CD1c-positive myeloid dendritic cell (primary cell): ENCODE measurements around the gene SLC6A9.

Experiments
- DNase-seq: peaks from one replicate; pipeline ENCODE4 v3.0.0-alpha.2; 2016; ENCODE audit errors: extremely low spot score

SLC6A9 gene

GRCh38 chr1:44048532-44049215 is 17.4 kb upstream of the SLC6A9 start:
- DNase-seq: no peak

DNA sequence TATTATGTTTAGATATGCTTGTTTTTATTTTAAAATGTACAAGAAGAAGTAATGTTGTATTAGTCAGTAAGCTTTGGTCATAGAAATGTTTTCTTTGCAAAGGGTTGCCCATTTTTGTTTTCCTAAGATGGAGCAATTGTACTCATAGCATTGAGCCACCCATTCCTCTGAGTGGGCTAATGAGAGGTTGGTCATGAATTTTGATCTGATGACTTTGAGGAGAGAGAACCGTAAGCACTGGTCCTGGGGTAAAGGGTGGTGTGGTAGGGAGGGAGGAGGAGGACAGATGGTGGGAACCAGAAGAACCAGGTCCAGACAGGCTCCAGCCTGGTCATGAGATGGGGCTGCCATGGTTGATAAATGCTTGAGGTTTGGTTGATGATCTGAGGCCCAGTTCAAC is 15.9 kb upstream of the SLC6A9 start:
- no peak for DNase-seq

- DNase-seq: no peak
Observed at GRCh38 chr1:44045064-44045463, 13.8 kb upstream of the SLC6A9 start.

GRCh38 chr1:44044071-44044801 is 13.0 kb upstream of the SLC6A9 start:
- DNase-seq: no peak

- DNase-seq: no peak
Observed at GRCh38 chr1:44043176-44044070, 12.2 kb upstream of the SLC6A9 start.

GRCh38 chr1:44040846-44041245 is 9.6 kb upstream of the SLC6A9 start:
- DNase-seq: no peak

DNA sequence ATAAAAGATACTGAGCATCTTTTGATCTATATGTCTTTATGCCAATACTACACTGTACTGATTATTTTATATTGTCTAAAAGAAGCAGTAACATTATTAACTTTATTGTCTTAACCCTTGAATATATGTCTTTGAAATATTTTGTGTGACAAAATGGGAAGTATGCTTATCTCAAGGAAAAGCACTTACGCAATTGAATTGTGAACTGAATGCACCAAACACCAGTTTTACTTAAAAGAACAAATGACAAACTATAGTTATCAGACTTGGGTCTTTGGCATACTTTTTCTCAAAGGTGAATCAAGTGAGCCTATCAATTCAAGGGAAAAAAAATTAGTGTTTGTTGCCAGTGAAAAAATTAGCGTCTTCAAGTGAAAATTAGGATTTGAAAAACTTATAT is 9.2 kb upstream of the SLC6A9 start:
- no peak for DNase-seq

GRCh38 chr1:44038876-44039657 is 7.8 kb upstream of the SLC6A9 start:
- no peak for DNase-seq

GRCh38 chr1:44037154-44037553 is 5.9 kb upstream of the SLC6A9 start:
- no peak for DNase-seq

- DNase-seq: peak; percentile 72
Observed at GRCh38 chr1:44036409-44037139, 5.3 kb upstream of the SLC6A9 start.

GRCh38 chr1:44035726-44036408 is 4.6 kb upstream of the SLC6A9 start:
- no peak for DNase-seq

GRCh38 chr1:44034976-44035716 is 3.9 kb upstream of the SLC6A9 start:
- no peak for DNase-seq

- no peak for DNase-seq
Observed at GRCh38 chr1:44034423-44034822, 3.2 kb upstream of the SLC6A9 start.

DNA sequence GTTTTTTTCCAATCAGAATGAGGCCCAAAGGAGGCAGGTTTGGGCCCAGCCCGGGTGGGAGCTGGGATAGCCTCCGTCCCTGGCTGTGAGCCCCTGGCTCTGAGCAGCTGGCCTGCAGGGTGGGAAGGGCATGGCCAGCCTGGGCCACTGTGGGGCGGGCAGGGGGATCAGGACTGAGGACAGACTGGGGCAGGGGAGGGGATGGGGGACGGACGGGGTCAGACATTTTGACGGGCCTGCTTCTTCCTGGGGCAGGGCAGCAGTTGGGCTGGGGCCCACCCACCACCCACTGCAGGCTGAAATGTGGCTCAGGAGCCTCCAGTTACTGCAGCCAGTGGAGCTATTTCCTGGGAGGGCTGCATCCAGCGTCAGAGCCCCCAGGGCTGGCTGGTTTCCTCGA is 2.5 kb upstream of the SLC6A9 start:
- no peak for DNase-seq

GRCh38 chr1:44033041-44033575 is 1.8 kb upstream of the SLC6A9 start:
- DNase-seq: no peak

DNA sequence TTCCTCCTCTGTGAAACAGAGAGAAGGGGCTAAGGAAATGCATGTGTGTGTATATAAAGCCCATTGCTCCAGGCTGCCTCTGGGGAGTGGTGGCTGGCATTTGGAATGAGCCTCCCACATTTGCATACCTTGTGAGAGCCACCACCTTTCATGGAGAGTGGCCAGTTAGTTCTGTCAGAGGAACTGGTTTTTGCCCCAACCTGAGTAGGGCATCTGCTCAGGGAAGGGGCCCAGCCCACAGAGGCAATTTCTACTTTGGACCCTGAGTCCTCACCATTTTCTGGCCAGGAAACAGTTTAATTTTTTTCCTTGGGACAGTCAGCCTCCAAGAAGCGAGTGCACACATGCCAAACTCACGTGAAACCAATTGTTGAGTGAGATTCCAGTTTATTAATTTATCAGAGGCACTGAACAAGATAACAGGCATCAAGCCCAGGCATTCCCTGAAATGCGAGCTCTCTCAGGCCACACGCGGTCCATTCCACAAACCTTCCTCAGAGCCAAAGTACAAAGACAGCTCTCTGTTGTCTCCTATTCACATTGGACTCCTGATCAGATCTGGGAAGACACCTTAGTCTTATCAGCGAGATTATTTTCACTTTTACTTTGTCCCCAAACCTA is 1.0 kb upstream of the SLC6A9 start:
- DNase-seq: no peak

DNA sequence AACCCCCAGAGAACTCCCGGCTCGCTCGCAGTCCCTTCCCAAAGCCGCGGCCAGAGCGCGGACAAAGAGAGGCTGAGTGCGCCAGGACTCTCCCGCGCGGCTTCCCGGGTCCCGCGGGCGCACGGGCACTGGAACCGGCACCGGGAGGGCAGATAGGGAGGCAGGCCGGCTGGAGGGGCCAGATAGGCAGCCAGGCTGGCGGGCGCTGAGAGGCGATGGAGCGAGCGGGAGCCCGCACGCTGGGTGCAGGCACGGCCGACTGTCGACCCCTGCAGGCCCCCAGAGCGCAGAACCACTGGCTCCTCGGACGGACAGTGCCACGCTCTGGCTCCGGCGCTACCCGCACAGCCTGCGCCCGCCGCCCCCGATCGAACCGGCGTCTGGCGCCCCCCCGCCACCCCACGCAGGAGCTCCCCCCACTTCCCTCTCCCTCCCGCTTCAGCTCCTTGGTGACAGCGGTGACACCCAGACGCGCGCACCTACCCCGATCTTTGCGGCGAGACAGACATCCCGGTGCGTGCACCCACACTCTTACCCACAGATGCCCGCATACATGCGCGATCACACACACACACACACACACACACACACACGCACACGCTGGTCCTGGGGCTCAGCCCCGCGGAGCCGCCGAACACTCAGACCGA is 534 bp downstream of the SLC6A9 start:
- DNase-seq: peak; percentile 31

DNA sequence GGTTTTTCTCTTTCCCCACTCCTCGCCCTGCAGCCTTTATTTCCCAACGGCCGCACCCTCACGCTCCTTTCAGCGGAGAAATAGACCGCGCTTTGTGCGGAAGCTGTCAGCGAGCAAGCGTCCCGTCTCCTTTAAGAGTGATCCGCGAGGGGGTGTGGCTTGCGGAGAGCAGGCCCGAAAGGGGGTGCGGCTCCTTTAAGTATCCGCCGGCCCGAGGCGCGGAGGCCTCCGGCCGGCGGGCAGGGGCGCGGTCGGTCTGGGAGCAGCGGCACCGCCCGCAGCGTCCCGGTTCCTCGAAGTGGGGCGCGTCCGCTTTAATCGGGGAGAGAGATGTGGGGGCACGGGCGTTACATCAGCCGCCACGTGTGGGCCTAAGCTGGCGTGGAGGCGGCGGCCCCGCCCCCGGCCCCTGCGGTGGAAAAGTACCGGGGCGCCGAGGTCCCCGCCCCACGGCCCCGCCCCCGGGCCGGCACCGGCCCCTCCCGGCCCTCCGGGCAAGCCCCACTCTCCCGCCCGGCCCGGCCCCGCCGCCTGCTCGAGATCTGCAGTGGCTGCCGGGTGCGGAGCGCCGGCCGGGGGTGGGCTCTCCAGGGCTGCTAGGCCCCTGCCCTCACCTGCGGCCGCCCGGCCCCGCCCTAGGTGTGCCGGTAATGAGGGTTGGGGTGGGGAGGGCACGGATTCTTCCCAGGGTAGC is 1.2 kb downstream of the SLC6A9 start:
- DNase-seq: peak; percentile 90
